ENCODE data around the gene EYS. TPM values are rescaled to one million over a fixed set of nuclear protein-coding genes. Genes with fewer than 3 reads are reported as not detected.

The EYS gene
- total and polyA plus RNA-seq, 2 of the 13 experiments (the other 11 are each of a cell fraction or from before 2014, with no cell fraction given) = 0.04 to 0.07 TPM

- TF ChIP-seq ZNF101 (CRISPR knock-in tag; IDR thresholded peaks at IDR 0.05; ENCODE audit: borderline replicate concordance, low read depth) (no peak), IRX3 (CRISPR knock-in tag; IDR thresholded peaks at IDR 0.05; ENCODE audit: borderline replicate concordance, low read depth) (no peak), ZNF790 (CRISPR knock-in tag; IDR thresholded peaks at IDR 0.05; ENCODE audit: borderline replicate concordance) (no peak), ZEB1 (IDR thresholded peaks at IDR 0.05; ENCODE audit: insufficient replicate concordance, low read depth) (no peak), SPEN (CRISPR knock-in tag; IDR thresholded peaks at IDR 0.05; ENCODE audit: low read depth) (no peak)
Observed at GRCh38 chr6:65706436-65706835, 590 bp downstream of the EYS start (continued).

GRCh38 chr6:65701325-65701724, 5.7 kb downstream of the EYS start:
- DNase-seq (ENCODE audit: low spot score) = no peak
- no peaks in the 10 kb centered on the region for H3K9me3 ChIP-seq (ENCODE audit: low read length)
- POLR2A ChIA-PET = no interaction called here

More at GRCh38 chr6:65701325-65701724, 5.7 kb downstream of the EYS start:
- TF ChIP-seq ZNF333 (CRISPR knock-in tag; IDR thresholded peaks at IDR 0.05; ENCODE audit: borderline replicate concordance) (no peak), MBD4 (IDR thresholded peaks at IDR 0.05; ENCODE audit: borderline replicate concordance, low read length) (no peak), BRD4 (CRISPR knock-in tag; IDR thresholded peaks at IDR 0.05) (no peak), MZF1 (CRISPR knock-in tag; IDR thresholded peaks at IDR 0.05; ENCODE audit: borderline replicate concordance) (no peak), ZBED4 (CRISPR knock-in tag; IDR thresholded peaks at IDR 0.05; ENCODE audit: borderline replicate concordance) (no peak), DRAP1 (CRISPR knock-in tag; IDR thresholded peaks at IDR 0.05) (no peak), ZNF737 (CRISPR knock-in tag; IDR thresholded peaks at IDR 0.05; ENCODE audit: borderline replicate concordance) (no peak), AGO1 (IDR thresholded peaks at IDR 0.05; ENCODE audit: low read depth, low read length, poor library complexity, severe bottlenecking) (no peak), ZNF800 (CRISPR knock-in tag; IDR thresholded peaks at IDR 0.05) (no peak), GRHL1 (CRISPR knock-in tag; conservative IDR thresholded peaks at IDR 0.05) (no peak)
- H3K79me2 ChIP-seq (ENCODE audit: insufficient read depth, low read length) = no peaks in the 10 kb centered on the region
- no peaks in the 10 kb centered on the region for H3K36me3 ChIP-seq (replicated peaks in 1 of 2; ENCODE audit: control insufficient read depth in 1 of 2, insufficient read depth in 2 of 2, low read length in 2 of 2)
- no peak overlapping the region for H3K27ac ChIP-seq (ENCODE audit: extremely low read length, insufficient read depth, low read length)
- no peak for ATAC-seq
- H3K4me2 ChIP-seq (ENCODE audit: low read depth, low read length) = no peak overlapping the region
- CTCF ChIA-PET (ENCODE audit: low intra/inter-chr PET ratio, low total read pairs) = no interaction called here
- no peak overlapping the region for H3K9ac ChIP-seq (ENCODE audit: insufficient read depth, low read depth, low read length)
- BruUV-seq (replicated peaks) = no TSS peak
- H3K4me1 ChIP-seq (ENCODE audit: insufficient read depth, low read length) = no peaks in the 10 kb centered on the region
- 50% methylated on average over 1 of the region's 1 CpG for WGBS (ENCODE audit: low lambda C conversion rate)
- no peak overlapping the region for H2AFZ ChIP-seq (ENCODE audit: low read length)
- no peaks in the 10 kb centered on the region for H4K20me1 ChIP-seq (ENCODE audit: insufficient read depth, low read length)
- no peaks in the 10 kb centered on the region for H3K27me3 ChIP-seq (ENCODE audit: control insufficient read depth in 1 of 2, insufficient read depth in 2 of 2, low read length in 2 of 2)
- intact Hi-C loops (cut with micrococcal nuclease; ENCODE audit: unreplicated experiment) (no loop called here), in situ Hi-C loops (cut with HindIII; ENCODE audit: extremely low pct_ligation_motif_present, low pct_unique_long_range_greater_than_20kb) (no loop called here)
- no peak overlapping the region for H3K4me3 ChIP-seq (replicated peaks in 1 of 3; ENCODE audit: insufficient read depth in 1 of 3, low read depth in 2 of 3, low read length in 3 of 3)
- FAIRE-seq = no peak

All from HepG2 (cell line).